Fibroblast of skin of right biceps (primary cell): Measurements from ENCODE around the gene BMP7.
"Not testable (repeated sequence)": the region's sequence is repeated elsewhere in the genome, so short reads cannot be mapped to it uniquely, and the experiment has no call there.

Experiments
- DNase-seq: peaks from one replicate; pipeline ENCODE4 v3.0.0-alpha.2; 2013

BMP7 gene

GRCh38 chr20:57164872-57165271 is 101.6 kb downstream of the BMP7 start:
- no peak for DNase-seq

DNA sequence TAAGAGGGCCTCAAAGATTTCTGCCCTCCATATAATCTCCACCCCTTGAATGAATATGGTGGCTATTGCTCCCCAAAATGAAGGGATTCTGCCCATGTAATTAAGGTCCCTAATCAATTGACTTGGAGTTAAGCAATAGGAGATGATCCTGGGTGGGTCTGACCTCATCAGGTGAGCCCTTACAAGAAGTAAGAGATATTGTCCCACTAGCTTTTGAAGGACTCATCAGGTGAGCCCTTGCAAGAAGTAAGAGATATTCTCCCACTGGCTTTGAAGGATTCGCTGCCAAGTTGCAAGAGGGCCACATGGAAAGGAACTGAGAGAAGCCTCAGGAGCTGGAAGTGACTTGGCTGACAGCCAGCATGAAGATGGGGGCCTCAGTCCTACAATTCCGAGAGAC is 103.4 kb downstream of the BMP7 start:
- no peak for DNase-seq

DNA sequence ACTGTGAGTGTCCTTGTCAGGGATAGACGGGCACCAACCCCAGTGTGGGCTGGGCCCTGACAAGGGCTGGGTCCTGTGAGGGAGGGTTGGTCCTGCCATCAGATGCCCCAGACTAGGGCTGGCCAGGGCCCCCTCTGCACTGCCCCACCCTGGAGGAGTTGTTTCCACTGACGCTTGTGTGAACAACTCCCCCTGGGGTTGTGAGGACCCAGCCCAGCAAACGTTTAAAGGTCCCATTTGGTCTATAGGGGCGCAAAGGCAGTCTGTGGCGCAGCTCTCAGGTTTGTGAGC is 104.1 kb downstream of the BMP7 start:
- DNase-seq = no peak

DNA sequence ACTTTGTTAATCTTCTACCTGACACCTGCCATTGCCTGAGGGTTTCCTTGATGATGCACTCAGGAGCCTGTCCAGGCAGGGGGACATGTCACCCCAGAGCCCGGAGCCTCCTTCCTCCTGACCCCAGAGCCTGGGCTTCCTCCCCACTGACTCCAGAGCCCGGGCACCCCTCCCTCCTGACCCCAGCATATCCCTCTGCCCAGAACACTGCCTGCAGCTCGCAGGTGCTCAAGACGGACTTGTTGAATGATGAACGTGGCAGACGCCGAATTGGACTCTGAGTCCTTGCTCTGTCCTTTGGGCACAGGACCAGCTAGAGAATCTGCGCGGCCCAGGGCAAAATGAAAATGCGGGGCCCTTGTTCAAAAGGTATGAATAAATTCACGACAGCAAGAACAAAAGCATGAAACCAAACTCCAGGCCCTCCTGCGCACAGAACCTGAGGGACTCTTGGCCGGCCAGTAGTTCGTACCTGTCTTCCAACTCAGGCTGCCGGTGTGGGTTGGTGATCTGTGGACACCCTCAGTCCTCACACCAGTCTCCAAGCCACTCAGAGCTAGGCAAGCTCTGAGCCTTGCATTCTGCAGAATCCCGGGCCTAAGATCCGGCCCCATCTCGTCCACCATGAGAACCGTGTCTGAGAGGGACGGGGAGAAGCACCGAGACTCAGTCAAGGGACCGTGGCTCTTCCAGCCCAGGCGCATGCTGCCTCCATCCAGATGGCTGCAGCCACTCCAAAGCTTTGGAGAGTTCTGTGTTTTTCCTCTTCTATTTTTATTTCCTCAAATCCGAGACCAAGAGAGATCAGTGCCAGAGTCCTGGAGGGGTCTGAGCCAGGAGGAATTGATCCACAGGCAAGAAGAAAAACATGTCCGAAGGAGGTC is 104.7 kb downstream of the BMP7 start:
- no peak for DNase-seq

DNA sequence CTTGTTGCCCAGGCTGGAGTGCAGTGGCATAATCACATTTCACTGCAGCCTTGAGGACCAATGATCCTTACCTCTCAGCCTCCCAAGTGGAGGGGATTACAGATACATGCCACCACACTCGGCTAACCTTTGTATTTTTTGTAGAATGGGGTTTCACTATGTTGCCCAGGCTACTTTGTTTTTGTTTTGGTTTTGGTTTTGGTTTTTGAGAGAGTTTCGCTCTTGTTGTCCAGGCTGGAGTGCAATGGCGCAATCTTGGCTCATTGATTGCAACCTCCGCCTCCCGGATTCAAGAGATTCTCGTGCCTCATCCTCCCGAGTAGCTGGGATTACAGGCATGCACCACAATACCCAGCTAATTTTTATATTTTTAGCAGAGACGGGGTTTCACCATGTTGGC is 105.5 kb downstream of the BMP7 start:
- DNase-seq = no peak

GRCh38 chr20:57159945-57160610 is 106.4 kb downstream of the BMP7 start:
- no peak for DNase-seq

DNA sequence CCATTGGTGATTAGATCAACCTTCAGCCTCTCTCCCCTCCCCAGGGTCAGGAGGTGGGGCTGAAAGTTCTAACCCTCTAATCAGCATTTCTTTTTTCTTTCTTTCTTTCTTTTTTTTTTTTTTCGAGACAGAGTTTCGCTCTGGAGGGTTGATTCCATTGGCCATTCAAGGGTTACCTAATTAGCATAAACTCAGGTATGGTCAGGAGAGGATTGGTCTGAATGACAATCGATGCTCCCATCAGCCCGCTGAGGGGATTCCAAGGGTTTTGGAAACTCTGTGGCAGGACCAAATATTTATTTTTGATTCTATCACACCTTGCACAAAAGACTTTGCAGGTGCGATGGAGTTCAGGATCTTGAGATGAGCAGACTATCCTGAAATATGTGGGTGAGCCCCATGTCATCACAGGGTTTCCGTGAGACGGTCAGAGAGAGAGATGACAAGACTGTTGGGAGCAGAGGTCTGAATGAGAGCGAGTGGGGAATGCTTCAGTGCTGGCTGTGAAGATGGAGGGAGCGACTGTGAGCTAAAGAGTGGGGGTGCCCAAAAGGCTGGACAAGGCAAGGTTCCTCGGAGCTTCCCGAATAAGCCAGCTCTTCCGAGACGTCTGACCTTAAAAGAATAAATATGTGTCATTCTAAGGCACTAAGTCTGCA is 107.1 kb downstream of the BMP7 start:
- no peak for DNase-seq

GRCh38 chr20:57158474-57158873 is 108.0 kb downstream of the BMP7 start:
- no peak for DNase-seq

DNA sequence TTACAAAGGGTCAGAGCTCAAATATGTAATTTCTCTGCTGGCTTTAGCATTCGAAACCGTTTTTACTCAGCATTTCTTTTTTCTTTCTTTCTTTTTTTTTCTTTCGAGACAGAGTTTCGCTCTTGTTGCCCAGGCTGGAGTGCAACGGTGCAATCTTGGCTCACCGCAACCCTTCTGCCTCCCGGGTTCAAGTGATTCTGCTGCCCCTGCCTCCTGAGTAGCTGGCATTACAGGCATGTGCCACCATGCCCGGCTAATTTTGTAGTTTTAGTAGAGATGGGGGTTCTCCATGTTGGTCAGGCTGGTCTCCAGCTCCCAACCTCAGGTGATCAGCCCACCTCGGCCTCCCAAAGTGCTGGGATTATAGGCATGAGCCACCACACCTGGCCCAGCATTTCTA is 108.7 kb downstream of the BMP7 start:
- DNase-seq = not testable (repeated sequence)

- no peak for DNase-seq
Measured at GRCh38 chr20:57157106-57157691, 109.2 kb downstream of the BMP7 start.

GRCh38 chr20:57156011-57156729 is 110.3 kb downstream of the BMP7 start:
- no peak for DNase-seq

DNA sequence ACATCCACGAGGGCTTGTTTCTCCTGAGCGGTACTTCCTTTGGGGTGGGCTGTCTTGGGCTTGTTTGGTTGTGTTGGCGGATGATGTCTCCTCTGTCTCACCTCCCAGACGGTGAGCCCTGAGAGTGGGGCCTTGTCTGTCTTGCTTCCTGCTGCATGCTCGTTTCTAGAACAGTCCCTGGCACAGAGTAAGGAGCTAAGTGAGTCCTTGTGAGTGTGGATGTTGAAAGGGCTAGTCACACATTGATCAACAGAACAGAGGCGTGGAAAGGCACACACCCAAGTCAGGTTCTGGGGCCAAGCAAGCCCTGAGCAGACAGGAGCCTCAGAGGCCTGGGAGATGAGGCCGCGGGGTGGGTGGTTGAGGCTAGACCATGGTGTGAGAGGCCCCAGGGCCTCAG is 111.0 kb downstream of the BMP7 start:
- DNase-seq = no peak

DNA sequence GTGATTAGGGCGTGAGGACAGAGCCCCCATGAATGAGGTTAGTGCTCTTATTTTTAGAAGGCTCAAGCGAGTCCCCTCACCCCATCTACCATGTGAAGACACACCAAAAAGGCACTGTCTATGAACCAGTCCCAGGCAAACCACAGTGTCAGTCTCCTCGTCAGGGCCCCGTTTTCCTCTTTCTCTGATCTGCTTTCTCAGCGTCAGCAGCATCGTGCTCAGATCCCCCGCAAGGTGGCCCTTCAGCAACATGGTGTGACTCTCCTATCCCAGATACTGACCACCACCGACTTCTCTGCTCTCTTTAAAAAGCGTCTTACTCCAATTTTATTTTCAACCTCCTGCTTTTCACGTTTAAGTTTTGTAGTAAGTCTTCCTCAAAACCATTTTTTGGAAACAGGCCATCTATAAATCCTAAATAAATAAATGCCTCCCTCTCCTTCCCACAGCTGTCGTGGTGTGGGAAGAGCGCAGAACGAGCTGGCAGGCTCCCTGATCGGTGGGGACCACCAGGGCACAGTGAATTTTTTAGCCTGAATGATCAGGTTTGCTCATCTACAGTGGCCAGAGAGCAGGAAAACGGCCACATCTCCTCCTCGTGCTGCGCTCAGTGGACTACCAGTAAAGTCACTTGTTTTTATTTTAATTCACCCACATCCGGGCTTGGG is 113.1 kb downstream of the BMP7 start:
- DNase-seq = no peak

- no peak for DNase-seq
Measured at GRCh38 chr20:57152557-57152956, 113.9 kb downstream of the BMP7 start.

- no peak for DNase-seq
Measured at GRCh38 chr20:57150559-57150958, 115.9 kb downstream of the BMP7 start.

- DNase-seq = no peak
Measured at GRCh38 chr20:57148263-57148662, 118.2 kb downstream of the BMP7 start.

DNA sequence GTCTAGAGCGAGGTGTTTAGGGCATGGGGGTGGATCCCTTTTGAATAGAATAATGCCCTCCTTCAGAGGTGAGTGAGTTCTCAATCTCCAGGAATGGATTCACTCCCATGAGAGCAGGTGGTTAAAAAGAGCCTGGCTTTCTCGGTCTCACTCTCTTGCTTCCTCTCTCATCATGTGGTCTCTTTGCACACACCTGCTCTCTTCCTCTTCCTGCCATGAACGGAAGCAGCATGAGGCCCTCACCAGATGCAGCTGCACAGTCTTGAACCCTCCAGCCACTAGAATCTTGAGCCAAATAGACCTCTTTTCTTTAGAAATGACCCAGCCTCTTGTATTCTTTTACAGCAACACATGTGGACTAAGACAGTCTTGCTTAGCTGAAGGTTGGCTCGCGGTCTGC is 119.3 kb downstream of the BMP7 start:
- DNase-seq = no peak

DNA sequence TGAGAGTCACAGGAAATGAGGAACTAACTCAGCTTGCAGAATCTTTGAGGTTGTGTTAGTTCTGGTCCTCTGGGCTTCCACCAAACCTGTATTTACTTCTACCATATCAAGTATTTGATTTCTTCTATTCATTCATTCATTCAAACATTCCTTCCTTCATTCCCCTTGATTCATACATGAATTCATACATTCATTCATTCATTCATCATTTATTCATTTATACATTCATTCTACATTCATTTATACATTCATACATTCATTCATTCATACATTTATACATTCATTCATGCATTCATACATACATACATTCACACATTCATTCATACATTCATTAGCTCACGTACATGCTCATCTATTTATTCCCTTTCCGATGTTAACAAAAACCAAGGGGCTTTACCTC is 120.3 kb downstream of the BMP7 start:
- DNase-seq = no peak

DNA sequence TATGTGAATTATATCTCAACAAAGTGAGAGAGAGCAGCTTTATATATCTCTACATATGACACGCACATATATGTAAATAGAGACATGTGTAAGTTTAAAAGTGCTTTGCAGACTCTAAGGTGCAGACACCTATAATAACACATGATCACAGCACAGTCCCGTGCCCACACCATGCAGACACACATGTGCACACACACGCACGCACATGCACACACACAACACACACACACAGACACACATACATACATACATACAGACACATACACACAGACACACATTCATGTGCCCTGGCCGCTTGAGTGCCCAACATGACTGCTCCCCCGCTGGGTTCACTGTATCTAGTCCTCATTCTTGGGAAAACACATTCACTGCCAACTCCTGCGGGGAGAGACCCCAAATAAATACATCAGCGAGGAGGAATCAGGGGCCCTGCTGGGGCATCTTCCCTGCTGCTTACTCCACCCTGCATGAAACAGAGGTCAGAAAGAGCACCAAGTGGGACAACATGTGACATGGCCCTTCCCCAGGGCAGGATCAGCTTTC is 121.3 kb downstream of the BMP7 start:
- no peak for DNase-seq

DNA sequence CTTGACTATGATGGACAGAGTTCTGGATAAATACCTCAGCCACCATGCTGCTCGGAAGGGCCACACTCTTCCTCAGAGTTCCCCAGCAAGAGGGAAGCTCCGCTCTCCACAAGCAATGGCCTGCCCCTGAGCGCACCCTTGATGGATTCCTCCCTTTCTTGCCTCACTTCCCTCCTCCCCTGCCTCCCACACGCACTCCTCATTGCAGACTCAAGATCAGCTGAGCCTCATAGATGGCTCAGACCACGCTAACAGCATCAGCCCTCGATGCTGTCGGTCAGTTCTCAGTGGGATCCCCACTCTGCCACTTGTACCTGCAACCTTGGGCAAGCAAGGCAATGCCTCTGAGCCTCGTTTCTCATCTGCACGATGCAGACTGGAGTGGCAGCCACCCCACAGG is 123.3 kb downstream of the BMP7 start:
- DNase-seq = no peak

- no peak for DNase-seq
Measured at GRCh38 chr20:57142667-57143066, 123.8 kb downstream of the BMP7 start.

- no peak for DNase-seq
Measured at GRCh38 chr20:57141492-57141891, 124.9 kb downstream of the BMP7 start.
